Activated CD4-positive, alpha-beta T cell treated with anti-CD3 and anti-CD28 coated beads, Interleukin-2, amount 50 U/mL, for 16 hours (primary cell): ENCODE measurements around the gene DNAJC15.

Experiments
- DNase-seq: peaks from one replicate; pipeline ENCODE4 v3.0.0-alpha.2; 2020

The DNAJC15 gene

DNA sequence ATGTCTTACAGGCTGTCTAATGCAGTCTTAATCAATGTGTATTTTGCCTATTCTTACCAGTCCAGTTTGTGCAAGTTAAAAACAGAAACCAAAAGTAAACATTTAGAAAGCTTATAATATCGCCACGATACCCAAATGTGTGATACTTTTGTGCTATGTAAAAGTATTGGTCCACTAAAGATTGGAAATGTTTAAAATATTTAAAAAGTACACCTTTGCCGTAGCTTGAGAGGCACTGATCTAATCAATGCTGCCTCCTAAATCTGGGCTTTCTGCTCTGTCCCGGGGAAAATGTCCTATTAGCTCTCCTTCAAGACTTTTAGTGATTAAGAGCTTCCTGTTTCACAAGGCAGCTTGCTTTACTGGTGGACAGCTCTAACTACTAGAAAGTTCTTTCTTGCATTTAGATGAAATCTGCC is 64.7 kb downstream of the DNAJC15 start:
- no peak for DNase-seq

DNA sequence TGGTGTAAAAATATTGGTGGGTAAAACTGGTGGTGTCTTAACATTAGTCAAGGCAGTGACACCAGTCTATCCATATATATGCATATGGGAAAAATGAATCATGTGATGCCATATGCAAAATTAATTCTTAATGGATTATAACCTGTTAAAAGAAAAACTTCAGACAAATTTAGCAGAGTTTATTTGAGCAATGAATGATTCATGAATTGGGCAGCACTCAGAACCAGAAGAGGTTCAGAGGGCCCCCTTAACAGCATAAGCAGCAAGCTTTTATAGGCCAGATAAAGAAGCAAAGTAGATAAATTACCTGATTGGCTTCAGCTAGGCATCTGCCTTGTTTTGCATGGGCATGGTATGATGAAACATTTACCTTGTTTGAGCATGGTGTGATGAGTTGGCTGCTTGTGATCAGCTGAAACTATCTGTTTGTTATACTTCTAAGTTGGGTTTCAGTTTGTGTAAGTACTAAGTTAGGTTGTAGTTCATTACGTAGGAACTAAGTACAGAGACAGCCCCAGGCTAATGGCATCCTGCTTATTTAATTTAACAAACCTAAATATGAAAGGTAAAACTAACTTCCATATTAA is 66.6 kb downstream of the DNAJC15 start:
- peak; percentile 54 for DNase-seq

DNA sequence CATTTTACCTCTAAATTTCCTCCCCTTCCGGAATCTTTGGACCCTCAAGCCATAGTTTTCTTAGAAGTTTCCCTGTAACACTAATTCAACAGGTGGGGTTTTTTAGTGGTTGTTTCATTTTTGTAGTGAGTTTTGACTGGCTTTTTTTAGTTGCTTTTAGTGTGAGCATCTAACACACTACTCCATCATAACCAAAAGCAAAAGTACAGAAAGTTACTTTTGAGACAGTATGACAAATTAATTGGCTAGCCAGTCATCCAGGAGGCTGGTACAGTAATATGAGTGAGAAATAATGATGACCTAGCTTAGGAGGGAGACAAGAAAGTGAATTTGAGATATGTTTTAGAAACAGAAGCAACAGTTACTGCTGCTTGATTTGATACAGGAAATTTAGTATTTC is 71.5 kb downstream of the DNAJC15 start:
- DNase-seq = peak; percentile 74

DNA sequence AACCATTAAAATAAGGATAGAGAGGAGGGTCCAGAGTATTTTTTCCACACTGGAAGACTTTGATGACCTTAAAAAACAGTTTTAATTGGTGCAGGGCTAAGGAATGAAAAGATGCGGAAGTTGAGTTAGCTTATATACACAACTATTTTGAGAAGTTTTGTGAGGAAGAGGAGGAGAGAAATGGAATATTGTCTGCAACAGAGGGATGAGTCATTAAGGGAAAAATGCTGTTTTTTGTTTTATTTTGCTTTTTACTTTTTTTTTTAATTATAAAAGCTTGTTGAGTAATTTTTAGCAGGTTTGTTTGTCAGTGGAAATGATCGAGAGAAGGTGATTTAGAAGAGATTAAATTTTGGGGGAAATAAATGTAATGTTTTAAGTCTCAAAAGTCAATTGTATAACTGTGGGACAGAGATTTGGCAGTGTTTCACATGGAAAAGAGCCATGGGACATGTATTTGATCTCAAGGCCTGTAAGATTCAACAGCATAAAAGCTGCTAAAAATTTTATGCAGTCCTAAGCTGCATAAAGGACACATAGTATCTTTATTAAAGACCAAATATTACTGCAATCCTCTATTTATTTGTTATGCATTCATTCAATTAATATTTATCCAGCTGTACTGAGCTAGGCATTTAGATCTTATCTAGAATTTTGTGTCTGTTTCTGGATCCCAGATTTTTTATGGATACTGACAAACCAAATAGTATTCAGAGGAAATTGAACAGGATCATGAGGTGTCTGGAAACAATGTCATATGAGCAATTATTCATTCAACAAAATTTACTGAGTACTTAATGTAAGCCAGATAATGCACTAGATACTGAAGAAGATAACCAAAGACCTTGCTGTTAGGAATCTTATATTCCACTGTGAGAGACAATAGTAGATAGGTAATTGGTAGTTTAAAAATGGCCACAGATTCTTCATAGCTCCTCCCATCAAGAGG is 72.7 kb downstream of the DNAJC15 start:
- DNase-seq = no peak

DNA sequence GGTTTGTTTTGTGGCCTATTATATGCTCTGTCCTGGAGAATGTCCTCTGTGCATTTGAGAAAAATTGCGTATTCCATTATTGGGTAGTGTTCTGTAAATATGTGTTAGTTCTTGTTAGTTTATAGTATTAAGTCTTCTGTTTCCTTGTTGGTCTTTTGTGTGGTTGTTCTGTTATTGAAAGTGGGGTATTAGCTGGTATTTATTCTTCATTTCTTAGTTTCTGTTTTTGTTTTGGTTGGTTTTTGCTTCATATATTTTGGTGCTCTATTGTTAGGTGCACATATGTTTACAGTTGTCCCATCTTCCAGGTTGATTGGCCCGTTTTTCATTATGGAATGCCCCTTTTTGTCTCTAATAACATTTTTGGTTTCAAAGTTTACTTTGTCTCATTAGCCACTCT is 77.3 kb downstream of the DNAJC15 start:
- DNase-seq = no peak

DNA sequence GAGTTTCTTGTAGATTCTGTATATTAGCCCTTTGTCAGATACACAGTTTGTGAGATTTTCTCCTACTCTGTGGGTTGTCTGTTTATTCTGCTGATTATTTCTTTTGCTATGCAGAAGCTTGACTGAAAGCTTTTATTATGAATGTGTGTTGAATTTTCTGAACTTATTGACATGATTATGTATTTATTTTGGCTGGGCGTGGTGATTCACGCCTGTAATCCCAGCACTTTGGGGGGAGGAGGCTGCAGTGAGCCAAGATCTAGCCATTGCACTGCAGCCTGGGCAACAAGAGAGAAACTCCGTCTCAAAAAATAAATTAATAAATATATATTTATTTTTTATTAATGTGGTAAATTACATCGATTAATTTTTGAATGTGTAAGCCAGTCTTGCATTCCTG is 78.9 kb downstream of the DNAJC15 start:
- DNase-seq = no peak

DNA sequence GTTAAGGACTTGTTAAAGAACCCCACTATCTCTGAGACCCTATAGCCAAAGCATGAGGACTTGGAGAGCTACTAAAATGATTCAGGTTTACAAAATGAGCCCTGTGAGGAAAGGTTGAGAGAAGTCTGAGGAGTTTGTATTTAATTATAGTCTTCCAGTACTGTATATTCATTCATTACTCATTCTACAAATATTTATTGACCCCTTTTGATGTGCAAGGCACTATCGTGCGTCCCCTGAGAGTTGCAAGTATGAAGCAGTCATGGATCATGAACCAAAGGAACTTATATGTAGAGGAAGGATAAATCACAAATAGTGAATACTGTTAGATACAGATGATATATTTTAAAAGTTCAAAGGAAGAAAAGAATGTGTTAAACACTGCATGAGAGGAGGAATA is 84.4 kb downstream of the DNAJC15 start:
- DNase-seq = no peak

DNA sequence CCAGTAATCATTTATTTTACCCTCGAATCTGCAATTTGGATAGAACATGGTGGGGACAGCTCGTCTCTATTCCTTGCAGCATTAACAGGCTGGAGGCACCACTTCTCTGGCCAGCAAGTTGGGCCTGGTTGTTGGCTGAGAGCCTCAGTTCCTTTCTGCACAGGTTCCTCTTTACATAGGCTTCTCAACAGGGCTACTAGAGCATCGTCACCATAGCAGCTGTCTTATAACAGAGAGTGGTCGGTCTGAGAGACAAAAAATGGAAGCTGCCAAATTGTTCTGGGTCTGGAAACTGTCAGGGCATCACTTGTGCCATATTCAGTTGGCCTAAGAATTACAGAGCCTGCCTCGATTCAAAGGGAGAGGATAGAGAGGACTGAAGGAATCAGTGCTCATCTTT is 86.7 kb downstream of the DNAJC15 start:
- no peak for DNase-seq

DNA sequence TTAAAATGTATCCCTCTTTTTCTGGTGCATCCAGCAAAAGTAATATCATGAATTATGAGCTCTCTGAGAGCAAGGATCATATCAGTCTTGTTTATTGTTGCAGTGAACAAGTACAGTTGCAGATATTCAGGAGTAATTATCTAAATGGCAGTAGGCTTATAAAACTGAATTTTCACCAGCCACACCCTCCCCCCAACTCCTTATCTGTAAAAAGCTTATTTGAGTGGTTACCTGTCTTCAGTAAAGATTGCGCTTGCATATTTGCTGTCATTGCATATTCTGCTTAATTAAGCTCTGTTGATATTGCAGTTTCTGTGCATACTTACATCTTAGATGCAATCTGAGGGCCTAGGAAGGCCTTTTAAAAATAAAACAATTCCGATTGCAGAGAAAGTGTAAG is 87.3 kb downstream of the DNAJC15 start:
- no peak for DNase-seq

DNA sequence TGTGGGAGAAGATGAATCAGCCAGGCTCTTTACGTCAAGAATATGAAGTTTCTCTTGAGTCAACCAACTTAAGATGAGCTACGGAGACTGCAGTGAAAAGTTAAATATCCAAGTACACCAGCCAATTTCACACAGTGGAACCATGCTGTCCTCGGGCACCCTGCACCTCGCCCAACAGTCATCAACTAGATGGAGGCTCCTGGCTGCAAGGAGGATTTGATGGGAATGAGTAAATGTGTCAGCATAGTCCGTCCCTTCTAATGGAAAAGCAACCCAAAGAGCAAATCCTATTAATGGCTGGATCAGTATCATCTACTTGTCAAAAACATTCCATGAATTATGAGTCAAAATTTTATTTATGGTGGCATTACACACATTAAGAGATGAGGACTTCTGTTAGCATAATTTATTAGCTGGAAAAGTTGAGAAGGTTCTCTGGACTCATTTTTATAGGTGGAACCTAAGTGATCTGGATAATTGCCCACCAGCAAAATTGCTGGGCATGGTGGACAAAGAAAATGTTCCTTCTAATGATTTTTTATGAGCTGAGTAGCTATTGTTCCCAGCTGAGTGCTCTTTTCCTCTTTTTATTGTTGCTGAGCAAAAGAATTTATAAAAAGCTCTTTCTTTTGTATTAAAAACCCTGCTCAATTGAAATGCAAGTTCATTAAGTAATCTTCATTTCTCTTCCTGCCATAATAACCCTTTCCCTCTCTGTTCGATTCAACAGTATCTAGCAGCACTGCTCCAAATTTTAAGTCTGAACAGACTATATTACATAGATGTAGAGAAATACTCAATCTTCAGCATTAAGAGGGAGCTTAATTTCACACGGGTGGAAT is 88.4 kb downstream of the DNAJC15 start:
- no peak for DNase-seq

DNA sequence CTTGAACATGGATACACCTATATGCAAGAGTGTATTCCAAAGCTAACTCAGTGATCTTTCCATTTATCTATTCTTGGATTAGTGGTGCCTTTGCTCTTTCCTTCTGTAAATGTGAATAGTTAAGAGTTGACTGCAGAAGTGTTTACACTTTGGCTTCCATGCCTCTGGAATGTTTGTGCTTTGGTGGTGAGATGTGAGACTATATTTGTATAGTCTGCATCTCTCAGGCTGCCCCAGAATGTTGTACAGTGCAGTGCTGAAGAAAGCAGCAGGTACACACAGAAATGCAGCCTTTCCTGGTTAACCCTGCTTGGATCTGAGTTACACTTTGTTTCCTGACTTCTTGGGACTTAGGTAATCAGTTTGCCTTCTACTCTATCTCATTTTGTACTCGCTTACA is 90.2 kb downstream of the DNAJC15 start:
- DNase-seq = no peak

DNA sequence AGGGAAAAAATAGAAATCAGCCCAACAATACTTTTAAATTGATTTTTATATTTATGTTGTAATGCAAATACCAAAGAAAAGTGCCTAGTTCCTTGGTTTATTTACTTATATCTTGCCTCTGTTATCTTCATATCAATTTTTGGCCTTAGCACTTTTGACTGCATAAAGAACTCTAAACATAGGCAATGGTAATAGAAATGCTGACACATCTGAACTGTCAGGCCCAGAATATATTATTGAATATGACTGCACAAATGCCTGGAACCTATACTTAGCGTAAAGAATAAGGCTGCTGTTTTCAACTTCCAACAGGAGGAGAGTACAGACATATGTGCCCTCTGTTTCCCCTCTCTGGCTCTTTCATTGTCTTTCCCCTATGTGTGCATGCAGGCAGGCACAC is 91.1 kb downstream of the DNAJC15 start:
- no peak for DNase-seq

DNA sequence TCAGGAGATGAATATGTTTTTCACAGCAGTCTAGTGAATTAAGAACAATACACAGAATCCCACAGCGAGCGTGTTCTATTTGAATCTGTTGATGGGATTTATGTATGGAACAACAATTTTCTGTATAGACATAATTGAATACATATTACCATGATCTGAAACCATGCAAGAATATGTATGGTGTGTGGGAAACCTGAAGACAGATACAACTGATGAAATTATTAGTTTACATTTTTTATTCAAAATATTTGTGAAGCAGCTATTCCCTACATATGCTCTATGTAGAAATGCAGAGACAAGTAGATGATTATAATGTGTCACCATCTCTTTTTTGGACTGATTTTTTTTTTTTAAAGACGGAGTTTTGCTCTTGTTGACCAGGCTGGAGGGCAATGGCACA is 91.8 kb downstream of the DNAJC15 start:
- DNase-seq = no peak

DNA sequence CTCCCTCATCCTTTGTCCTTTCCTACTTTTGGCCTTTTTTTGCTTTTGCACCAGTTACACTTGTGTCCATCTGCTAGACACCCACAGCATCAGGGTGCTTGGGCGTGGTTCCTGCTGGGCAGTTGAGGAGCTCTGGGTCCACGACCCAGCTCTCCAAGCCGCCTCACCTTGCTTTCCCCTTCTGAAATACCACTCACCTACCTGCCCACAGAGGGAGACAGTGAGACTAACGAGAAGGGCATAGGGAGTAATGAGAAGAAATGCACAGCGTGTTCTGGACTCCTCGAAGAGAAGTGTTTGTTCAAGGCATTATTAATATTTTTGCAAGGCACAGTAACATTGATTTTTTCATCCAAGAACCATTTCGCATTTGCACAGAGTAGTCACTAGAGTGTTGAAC is 92.9 kb downstream of the DNAJC15 start:
- DNase-seq = no peak

DNA sequence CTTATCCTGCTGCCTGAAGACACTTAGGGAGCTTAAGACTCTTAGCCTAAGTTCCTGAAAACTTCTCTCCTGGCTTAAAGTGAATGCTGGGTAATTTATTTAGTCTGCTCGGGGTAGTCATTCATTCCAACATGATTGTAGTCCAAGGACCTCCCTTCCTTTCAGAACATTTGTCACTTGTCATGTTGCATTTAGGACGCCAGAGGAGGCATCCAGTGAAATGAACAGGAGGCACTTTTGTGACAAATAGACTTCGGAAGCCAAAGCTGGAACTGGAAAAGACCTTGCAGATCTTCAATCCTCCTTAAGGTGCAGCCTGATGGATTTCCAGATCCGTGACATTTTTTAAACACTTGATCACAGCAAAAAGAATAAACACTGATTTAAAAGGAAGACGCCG is 95.1 kb downstream of the DNAJC15 start:
- no peak for DNase-seq

DNA sequence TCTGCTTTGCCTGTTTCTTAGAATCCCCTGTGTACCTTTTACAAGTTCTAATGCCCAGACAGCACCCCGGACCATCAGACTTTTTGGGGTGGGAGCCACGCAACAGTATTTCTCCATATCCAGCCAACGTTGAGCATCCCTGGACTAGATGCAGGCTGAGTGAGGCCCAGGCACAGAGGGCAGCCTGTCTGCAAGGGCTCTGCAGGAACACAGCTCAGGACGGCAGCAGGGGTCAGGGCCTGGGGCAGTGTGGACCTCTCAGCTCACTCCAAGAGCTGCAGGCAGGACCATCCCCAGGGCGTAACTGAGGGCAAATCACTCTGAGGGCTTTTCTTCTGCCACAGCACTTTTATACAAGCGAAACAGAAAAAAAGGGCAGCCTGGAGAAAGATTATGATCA is 95.8 kb downstream of the DNAJC15 start:
- no peak for DNase-seq

DNA sequence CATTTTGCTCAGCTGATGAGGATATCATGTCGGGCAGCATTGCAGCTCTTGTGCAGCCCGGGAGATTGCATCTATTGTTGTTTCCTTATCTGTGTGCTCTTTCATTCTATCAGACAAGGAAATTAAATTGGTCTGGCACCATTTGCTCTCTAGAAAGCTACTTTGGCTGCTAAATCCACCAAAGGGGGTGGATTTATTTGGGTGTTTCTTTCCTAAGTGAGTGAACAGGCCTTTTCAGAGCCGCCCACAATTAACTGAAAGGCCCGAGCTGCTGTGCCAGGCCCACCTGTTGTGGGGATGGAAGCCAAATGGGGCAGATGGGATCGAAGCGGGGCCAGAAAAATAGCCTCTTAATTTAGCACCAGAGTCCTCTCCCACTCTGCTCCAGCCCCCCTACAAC is 99.4 kb downstream of the DNAJC15 start:
- DNase-seq = no peak

DNA sequence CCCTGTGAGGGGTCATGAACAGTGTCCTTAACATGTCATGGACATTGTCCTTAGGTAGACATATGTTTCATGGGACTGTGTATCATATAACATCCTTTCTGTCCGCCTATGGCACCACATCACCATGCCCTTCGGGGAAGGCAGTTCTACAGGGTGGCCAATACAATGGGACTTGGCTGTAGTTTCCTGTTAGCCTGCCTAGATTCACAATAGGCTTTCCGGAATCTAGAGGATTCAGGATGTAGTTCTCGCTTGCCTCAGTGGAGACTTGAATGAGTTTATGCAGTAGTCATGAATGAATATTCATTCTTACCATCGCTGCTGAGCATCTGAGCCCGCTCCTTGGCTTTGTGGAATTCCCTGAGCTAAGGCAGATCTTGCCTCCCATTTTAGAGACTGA is 100.5 kb downstream of the DNAJC15 start:
- no peak for DNase-seq

DNA sequence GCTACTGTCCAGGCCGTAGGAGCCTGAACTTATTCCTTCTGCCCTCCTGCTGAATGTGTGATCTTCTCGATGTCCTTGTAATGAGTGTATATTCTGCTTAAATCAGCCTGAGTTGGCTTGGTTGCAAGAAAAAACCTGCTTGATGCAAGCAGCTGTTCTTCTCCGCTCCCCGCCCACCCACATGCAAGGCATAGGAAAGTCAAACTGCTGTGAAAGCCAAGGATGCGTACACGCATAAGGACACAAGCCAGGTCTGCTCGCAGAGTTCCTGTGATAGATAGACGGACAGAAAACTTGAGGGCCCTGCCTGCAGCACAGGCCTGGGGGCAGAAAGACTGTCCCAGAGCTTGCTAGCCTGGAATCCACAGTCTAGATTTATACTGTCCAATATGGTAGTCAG is 101.1 kb downstream of the DNAJC15 start:
- no peak for DNase-seq

DNA sequence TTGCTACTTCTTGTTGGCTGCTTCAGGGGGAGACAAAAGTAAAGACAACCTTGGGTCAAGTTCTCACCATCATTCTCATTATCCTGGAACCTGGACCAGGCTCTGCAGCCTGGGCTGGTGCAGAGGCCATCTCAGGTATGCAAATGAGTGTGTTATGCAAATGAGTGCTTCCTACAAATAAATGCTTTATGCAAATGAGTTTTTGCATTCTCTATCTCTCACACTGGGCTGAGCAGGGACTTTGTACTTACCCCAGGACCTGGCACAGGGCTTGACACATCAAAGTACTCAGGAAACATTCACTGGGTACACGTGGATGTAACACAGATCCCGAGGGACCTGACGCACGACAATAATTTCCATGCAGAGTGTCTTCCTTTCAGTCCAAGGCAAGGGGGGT is 103.0 kb downstream of the DNAJC15 start:
- no peak for DNase-seq

DNA sequence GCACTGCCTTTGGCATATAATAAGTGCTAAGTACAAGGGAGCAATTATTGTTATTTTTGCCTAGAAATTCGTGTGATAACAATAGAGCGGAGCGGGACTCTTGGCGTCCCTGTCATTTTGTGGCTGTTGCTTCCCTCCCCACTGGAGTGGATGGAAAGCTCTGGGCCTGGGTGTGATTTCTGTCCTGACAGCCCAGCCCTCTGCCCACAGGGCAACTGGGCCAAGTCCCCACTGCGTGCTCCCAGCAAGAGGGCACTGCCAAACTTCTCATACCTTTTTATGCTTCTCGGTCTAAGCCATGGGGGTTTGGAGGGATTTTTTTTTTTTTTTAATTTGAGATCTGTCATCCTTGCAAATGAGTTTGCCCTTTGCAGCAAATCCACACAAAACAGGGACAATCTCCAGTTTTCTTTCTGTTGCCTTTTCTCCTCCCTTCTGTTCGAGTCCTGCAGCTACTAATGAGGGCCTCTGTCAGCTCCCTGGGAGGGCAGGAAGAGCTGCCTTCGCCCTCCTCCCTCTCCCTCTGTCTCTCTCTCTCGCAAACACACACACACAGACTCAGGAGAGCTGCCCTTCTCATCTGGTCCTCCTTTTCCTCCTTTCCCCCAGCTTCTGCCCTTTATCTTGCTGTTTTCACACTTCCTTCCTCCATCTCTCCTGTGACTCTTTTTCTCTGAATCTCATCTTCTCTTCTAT is 103.9 kb downstream of the DNAJC15 start:
- no peak for DNase-seq

DNA sequence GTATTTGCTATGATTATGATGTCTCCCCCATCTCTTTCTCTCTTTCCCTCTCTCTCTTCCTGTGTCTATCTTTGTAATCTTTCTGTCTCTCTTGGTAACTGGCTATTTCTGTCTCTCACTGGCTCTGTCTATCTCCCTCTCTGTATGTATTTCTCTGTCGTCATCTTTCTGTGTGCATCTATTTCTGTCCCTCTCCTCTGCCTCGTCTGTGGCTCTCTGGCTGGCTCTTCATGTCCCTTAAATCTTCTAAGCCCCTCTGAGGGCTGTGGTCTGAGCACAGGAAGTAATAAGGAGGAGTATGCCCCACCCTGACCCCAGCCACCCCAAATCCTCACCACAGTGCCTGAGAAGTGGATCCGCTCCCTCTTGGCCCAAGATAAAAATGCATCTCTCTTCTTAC is 104.4 kb downstream of the DNAJC15 start:
- no peak for DNase-seq

DNA sequence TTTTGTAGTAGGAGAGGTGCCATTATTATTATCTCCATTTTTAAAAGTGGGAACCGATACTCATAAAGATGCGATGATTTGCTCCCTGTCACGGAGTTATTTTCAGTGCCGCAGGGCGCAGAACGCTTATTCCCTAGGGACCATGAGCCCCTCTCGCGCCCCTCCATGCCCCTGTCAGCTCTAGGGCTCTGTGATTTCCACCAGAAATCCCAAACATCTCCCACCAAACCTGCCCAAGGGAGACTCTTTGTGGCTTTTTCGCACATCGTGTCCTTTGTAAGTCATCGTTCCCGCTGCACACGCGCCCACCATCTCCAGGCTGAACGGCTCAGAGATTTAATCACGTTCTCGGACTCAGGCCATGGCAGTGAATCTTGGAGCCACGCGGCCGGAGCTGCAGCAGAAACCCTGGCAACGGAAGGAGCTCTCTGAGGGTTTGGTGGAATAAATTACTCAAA is 105.1 kb downstream of the DNAJC15 start:
- DNase-seq = no peak
